ENCODE results near the gene TACC2. TPM values are rescaled to one million over a fixed set of nuclear protein-coding genes. Genes with fewer than 3 reads are reported as not detected.

The TACC2 gene
- total RNA-seq, 1 experiment from 2014 or later: 8.8 TPM

- H3K27me3 ChIP-seq (ENCODE audit: control insufficient read depth, insufficient read depth, low read length): no peaks in the 10 kb centered on the region
- no peaks in the 10 kb centered on the region for H3K36me3 ChIP-seq (replicated peaks; ENCODE audit: control insufficient read depth, insufficient read depth, low read length)
- no peak for DNase-seq
- no peak overlapping the region for H3K4me3 ChIP-seq (ENCODE audit: insufficient read depth, low read depth, low read length)
Measured at GRCh38 chr10:122277526-122278136, 288.7 kb downstream of the TACC2 start.

- peak; percentile 74 for DNase-seq
- Histone ChIP-seq H3K4me3 (ENCODE audit: insufficient read depth, low read depth, low read length) (no peak overlapping the region), H3K36me3 (replicated peaks; ENCODE audit: control insufficient read depth, insufficient read depth, low read length) (no peaks in the 10 kb centered on the region), H3K27me3 (ENCODE audit: control insufficient read depth, insufficient read depth, low read length) (no peaks in the 10 kb centered on the region)
Measured at GRCh38 chr10:122279725-122280141, 290.8 kb downstream of the TACC2 start.

- no peaks in the 10 kb centered on the region for H3K36me3 ChIP-seq (replicated peaks; ENCODE audit: control insufficient read depth, insufficient read depth, low read length)
- H3K4me3 ChIP-seq (ENCODE audit: insufficient read depth, low read depth, low read length): no peak overlapping the region
- no peaks in the 10 kb centered on the region for H3K27me3 ChIP-seq (ENCODE audit: control insufficient read depth, insufficient read depth, low read length)
- DNase-seq: no peak
Measured at GRCh38 chr10:122280156-122280555, 291.2 kb downstream of the TACC2 start.

- DNase-seq: no peak
- Histone ChIP-seq H3K36me3 (replicated peaks; ENCODE audit: control insufficient read depth, insufficient read depth, low read length) (no peaks in the 10 kb centered on the region), H3K27me3 (ENCODE audit: control insufficient read depth, insufficient read depth, low read length) (no peaks in the 10 kb centered on the region), H3K4me3 (ENCODE audit: insufficient read depth, low read depth, low read length) (no peak overlapping the region)
Measured at GRCh38 chr10:122281018-122281626, 292.2 kb downstream of the TACC2 start.

GRCh38 chr10:122281751-122282150 is 292.8 kb downstream of the TACC2 start:
- DNase-seq: no peak
- H3K4me3 ChIP-seq (ENCODE audit: insufficient read depth, low read depth, low read length): no peak overlapping the region
- no peaks in the 10 kb centered on the region for H3K27me3 ChIP-seq (ENCODE audit: control insufficient read depth, insufficient read depth, low read length)
- no peaks in the 10 kb centered on the region for H3K36me3 ChIP-seq (replicated peaks; ENCODE audit: control insufficient read depth, insufficient read depth, low read length)

GRCh38 chr10:122282253-122282671 is 293.3 kb downstream of the TACC2 start:
- no peak overlapping the region for H3K4me3 ChIP-seq (ENCODE audit: insufficient read depth, low read depth, low read length)
- no peaks in the 10 kb centered on the region for H3K27me3 ChIP-seq (ENCODE audit: control insufficient read depth, insufficient read depth, low read length)
- DNase-seq: no peak
- H3K36me3 ChIP-seq (replicated peaks; ENCODE audit: control insufficient read depth, insufficient read depth, low read length): no peaks in the 10 kb centered on the region

- H3K36me3 ChIP-seq (replicated peaks; ENCODE audit: control insufficient read depth, insufficient read depth, low read length): no peaks in the 10 kb centered on the region
- DNase-seq: peak; percentile 50
- no peaks in the 10 kb centered on the region for H3K27me3 ChIP-seq (ENCODE audit: control insufficient read depth, insufficient read depth, low read length)
- no peak overlapping the region for H3K4me3 ChIP-seq (ENCODE audit: insufficient read depth, low read depth, low read length)
Measured at GRCh38 chr10:122282909-122283308, 293.9 kb downstream of the TACC2 start.

GRCh38 chr10:122285506-122286444 is 296.8 kb downstream of the TACC2 start:
- H3K36me3 ChIP-seq (replicated peaks; ENCODE audit: control insufficient read depth, insufficient read depth, low read length): no peaks in the 10 kb centered on the region
- DNase-seq: no peak
- no peak overlapping the region for H3K4me3 ChIP-seq (ENCODE audit: insufficient read depth, low read depth, low read length)
- no peaks in the 10 kb centered on the region for H3K27me3 ChIP-seq (ENCODE audit: control insufficient read depth, insufficient read depth, low read length)

- Histone ChIP-seq H3K36me3 (replicated peaks; ENCODE audit: control insufficient read depth, insufficient read depth, low read length) (no peaks in the 10 kb centered on the region), H3K27me3 (ENCODE audit: control insufficient read depth, insufficient read depth, low read length) (no peaks in the 10 kb centered on the region), H3K4me3 (ENCODE audit: insufficient read depth, low read depth, low read length) (no peak overlapping the region)
- peak; percentile 77 for DNase-seq
Measured at GRCh38 chr10:122286867-122287266, 297.9 kb downstream of the TACC2 start.

GRCh38 chr10:122287570-122287969 is 298.6 kb downstream of the TACC2 start:
- Histone ChIP-seq H3K36me3 (replicated peaks; ENCODE audit: control insufficient read depth, insufficient read depth, low read length) (no peaks in the 10 kb centered on the region), H3K27me3 (ENCODE audit: control insufficient read depth, insufficient read depth, low read length) (no peaks in the 10 kb centered on the region), H3K4me3 (ENCODE audit: insufficient read depth, low read depth, low read length) (no peak overlapping the region)
- no peak for DNase-seq

GRCh38 chr10:122288262-122288661 is 299.3 kb downstream of the TACC2 start:
- no peak for DNase-seq
- Histone ChIP-seq H3K36me3 (replicated peaks; ENCODE audit: control insufficient read depth, insufficient read depth, low read length) (no peaks in the 10 kb centered on the region), H3K27me3 (ENCODE audit: control insufficient read depth, insufficient read depth, low read length) (no peaks in the 10 kb centered on the region), H3K4me3 (ENCODE audit: insufficient read depth, low read depth, low read length) (no peak overlapping the region)

GRCh38 chr10:122288917-122289316 is 300.0 kb downstream of the TACC2 start:
- H3K4me3 ChIP-seq (ENCODE audit: insufficient read depth, low read depth, low read length): no peak overlapping the region
- H3K36me3 ChIP-seq (replicated peaks; ENCODE audit: control insufficient read depth, insufficient read depth, low read length): no peaks in the 10 kb centered on the region
- no peak for DNase-seq
- H3K27me3 ChIP-seq (ENCODE audit: control insufficient read depth, insufficient read depth, low read length): no peaks in the 10 kb centered on the region

GRCh38 chr10:122290334-122290733 is 301.4 kb downstream of the TACC2 start:
- Histone ChIP-seq H3K4me3 (ENCODE audit: insufficient read depth, low read depth, low read length) (no peak overlapping the region), H3K27me3 (ENCODE audit: control insufficient read depth, insufficient read depth, low read length) (no peaks in the 10 kb centered on the region), H3K36me3 (replicated peaks; ENCODE audit: control insufficient read depth, insufficient read depth, low read length) (no peaks in the 10 kb centered on the region)
- DNase-seq: no peak

GRCh38 chr10:122290833-122291532 is 302.0 kb downstream of the TACC2 start:
- DNase-seq: no peak
- Histone ChIP-seq H3K4me3 (ENCODE audit: insufficient read depth, low read depth, low read length) (no peak overlapping the region), H3K36me3 (replicated peaks; ENCODE audit: control insufficient read depth, insufficient read depth, low read length) (no peaks in the 10 kb centered on the region), H3K27me3 (ENCODE audit: control insufficient read depth, insufficient read depth, low read length) (no peaks in the 10 kb centered on the region)
